Measurements from ENCODE around the gene KRT17. TPM values are rescaled to one million over a fixed set of nuclear protein-coding genes. Genes with fewer than 3 reads are reported as not detected.

KRT17 gene
- total RNA-seq, 2 experiments from 2014 or later, result not detected

- Histone ChIP-seq H3K27ac (ENCODE audit: low read depth in 1 of 2, low read length in 2 of 2) (peak overlapping the region; percentile 98 to 99), H3K4me1 (ENCODE audit: insufficient read depth, low read length) (peaks cover 42% of the 10 kb centered on the region), H3K9me3 (ENCODE audit: control insufficient read depth in 1 of 2, insufficient read depth in 1 of 2, low read length in 2 of 2) (no peaks in the 10 kb centered on the region), H3K27me3 (ENCODE audit: control insufficient read depth in 1 of 2, insufficient read depth in 2 of 2, low read length in 2 of 2) (no peaks in the 10 kb centered on the region), H3K36me3 (ENCODE audit: insufficient read depth, low read length) (no peaks in the 10 kb centered on the region), H3K4me3 (ENCODE audit: low read length) (peak overlapping the region; percentile 58)
- intact Hi-C loops (cut with DNase I, micrococcal nuclease), result loop anchor here (5.0 to 10.0 kb wide), 5 partner anchors 343 to 1308 kb away; partner anchors contain the start of gene KRTAP4-12 (in 1 of the 2)
- Mint-ChIP-seq H3K4me3 (peak overlapping the region; percentile 87), H3K9me3 (no peaks in the 10 kb centered on the region), H3K4me1 (ENCODE audit: low read depth) (peaks cover 41% of the 10 kb centered on the region), H3K36me3 (ENCODE audit: low read depth) (no peaks in the 10 kb centered on the region), H3K27ac (peak overlapping the region; percentile 90), H3K27me3 (no peaks in the 10 kb centered on the region)
- DNase-seq, result peak in 1 of 14 experiments; percentile 44
- TF ChIP-seq CTCF (IDR thresholded peaks at IDR 0.05), result no peak
- ChIA-PET CTCF (interaction anchor here (0.5 to 4.1 kb wide), 21 partner anchors 12 to 1300 kb away, joined by 3 to 65 read pairs (median 5); partner anchors contain the start of gene EIF1), POLR2A (interaction anchor here (0.6 to 6.1 kb wide), 14 partner anchors 11 to 1017 kb away, joined by 3 to 181 read pairs (median 11); partner anchors contain the start of genes EIF1, KRT24, KRTAP16-1 and SMARCE1)
- no peak for ATAC-seq (ENCODE audit: poor library complexity)
Observed at GRCh38 chr17:41664587-41665565, 40.5 kb upstream of the KRT17 start.

- intact Hi-C loops (cut with DNase I, micrococcal nuclease), result loop anchor here in 1 of 2 experiments (5.0 to 10.0 kb wide), 5 partner anchors 342 to 1307 kb away; partner anchors contain the start of gene KRTAP4-12
- ChIA-PET POLR2A (interaction anchor here (0.6 to 2.3 kb wide), 3 partner anchors 25 to 960 kb away, joined by 3 to 31 read pairs (median 3); partner anchors contain the start of genes EIF1 and KRT24), CTCF (interaction anchor here (1.0 to 2.2 kb wide), 3 partner anchors 16 to 754 kb away, joined by 4 to 33 read pairs (median 8); partner anchors contain the start of gene EIF1)
- H3K4me3 ChIP-seq (ENCODE audit: low read length), result no peak overlapping the region
- H3K27me3 ChIP-seq (ENCODE audit: control insufficient read depth in 1 of 2, insufficient read depth in 2 of 2, low read length in 2 of 2), result no peaks in the 10 kb centered on the region
- peaks cover 41% of the 10 kb centered on the region for H3K4me1 Mint-ChIP-seq (ENCODE audit: low read depth)
- H3K4me1 ChIP-seq (ENCODE audit: insufficient read depth, low read length), result peaks cover 42% of the 10 kb centered on the region
- no peak overlapping the region for H3K27ac ChIP-seq (ENCODE audit: low read depth in 1 of 2, low read length in 2 of 2)
- TF ChIP-seq CTCF (IDR thresholded peaks at IDR 0.05), result no peak
- ATAC-seq (ENCODE audit: poor library complexity), result no peak
- H3K9me3 ChIP-seq (ENCODE audit: control insufficient read depth in 1 of 2, insufficient read depth in 1 of 2, low read length in 2 of 2), result no peaks in the 10 kb centered on the region
- no peaks in the 10 kb centered on the region for H3K27me3 Mint-ChIP-seq
- H3K4me3 Mint-ChIP-seq, result no peak overlapping the region
- H3K36me3 ChIP-seq (ENCODE audit: insufficient read depth, low read length), result no peaks in the 10 kb centered on the region
- H3K36me3 Mint-ChIP-seq (ENCODE audit: low read depth), result no peaks in the 10 kb centered on the region
- DNase-seq, result no peak
- no peak overlapping the region for H3K27ac Mint-ChIP-seq
- H3K9me3 Mint-ChIP-seq, result no peaks in the 10 kb centered on the region
Observed at GRCh38 chr17:41664172-41664457, 39.7 kb upstream of the KRT17 start.

GRCh38 chr17:41663451-41664171 lies 39.2 kb upstream of the KRT17 start:
- H3K27me3 ChIP-seq (ENCODE audit: control insufficient read depth in 1 of 2, insufficient read depth in 2 of 2, low read length in 2 of 2), result no peaks in the 10 kb centered on the region
- ATAC-seq (ENCODE audit: poor library complexity), result no peak
- Mint-ChIP-seq H3K9me3 (no peaks in the 10 kb centered on the region), H3K27me3 (no peaks in the 10 kb centered on the region), H3K4me3 (peak overlapping the region; percentile 68), H3K4me1 (ENCODE audit: low read depth) (peaks cover 41% of the 10 kb centered on the region), H3K36me3 (ENCODE audit: low read depth) (no peaks in the 10 kb centered on the region), H3K27ac (no peak overlapping the region)
- H3K36me3 ChIP-seq (ENCODE audit: insufficient read depth, low read length), result no peaks in the 10 kb centered on the region
- ChIA-PET CTCF (interaction anchor here (1.0 to 4.2 kb wide), 8 partner anchors 9 to 844 kb away, joined by 4 to 110 read pairs (median 18); partner anchors contain the start of gene EIF1), POLR2A (interaction anchor here (0.7 to 2.3 kb wide), 5 partner anchors 15 to 807 kb away, joined by 3 to 31 read pairs (median 5); partner anchors contain the start of gene EIF1)
- no peaks in the 10 kb centered on the region for H3K9me3 ChIP-seq (ENCODE audit: control insufficient read depth in 1 of 2, insufficient read depth in 1 of 2, low read length in 2 of 2)
- peaks cover 42% of the 10 kb centered on the region for H3K4me1 ChIP-seq (ENCODE audit: insufficient read depth, low read length)
- H3K4me3 ChIP-seq (ENCODE audit: low read length), result no peak overlapping the region
- DNase-seq, result no peak
- no peak overlapping the region for H3K27ac ChIP-seq (ENCODE audit: low read depth in 1 of 2, low read length in 2 of 2)
- no peak for TF ChIP-seq CTCF (IDR thresholded peaks at IDR 0.05)
- intact Hi-C loops (cut with DNase I, micrococcal nuclease), result loop anchor here in 1 of 2 experiments (2.0 to 10.0 kb wide), 6 partner anchors 115 to 1306 kb away; partner anchors contain the start of gene KRTAP4-12

Measured in CD4-positive, alpha-beta T cell (primary cell).